H1 (cell line): ENCODE data around the gene CHRNA5. TPM values are rescaled to one million over a fixed set of nuclear protein-coding genes. Genes with fewer than 3 reads are reported as not detected.

Experiments used
- CTCF ChIA-PET: fragments of 300-600 bp; sonication (Branson Sonifier 250); formaldehyde crosslinking; loops from one replicate; lab custom pipeline; 2021; ENCODE audit not compliant: partially characterized antibody; lab: Charles Lee
- POLR2A ChIA-PET: fragments of 300-600 bp; sonication (Branson Sonifier 250); formaldehyde crosslinking; loops from one replicate; lab custom pipeline; 2021; ENCODE audit warnings: inconsistent platforms; ENCODE audit not compliant: partially characterized antibody; lab: Charles Lee
- DNase-seq, 2 experiments: peaks; one replicate each; pipeline versions ENCODE4 v3.0.0 to v3.0.0-alpha.2; 2010 to 2022; ENCODE audit warnings: low spot score in 2 of 2, low read depth in 1 of 2, mixed read lengths in 1 of 2
- FAIRE-seq: peaks from 2 replicates; lab custom pipeline; 2011; peaks lifted over from hg19 to GRCh38; lab: Jason Lieb, UNC
- H2AFZ ChIP-seq: 2 replicates; pipeline ENCODE4 v1.8.1; 2012; ENCODE audit warnings: low read length, inconsistent platforms
- H2AK5ac ChIP-seq: 2 replicates; pipeline ENCODE4 v1.6.1; 2013; ENCODE audit warnings: low read depth, low read length
- H2BK120ac ChIP-seq: replicated peaks from 2 replicates; pipeline ENCODE3; 2013; ENCODE audit warnings: low read depth, low read length, inconsistent platforms
- H2BK12ac ChIP-seq: 2 replicates; pipeline ENCODE4 v1.6.1; 2013; ENCODE audit warnings: low read depth, low read length
- H2BK15ac ChIP-seq: 2 replicates; pipeline ENCODE4 v1.6.1; 2013; ENCODE audit warnings: low read length
- H2BK20ac ChIP-seq: 2 replicates; pipeline ENCODE4 v1.6.1; 2013; ENCODE audit warnings: low read length
- H2BK5ac ChIP-seq: 2 replicates; pipeline ENCODE4 v1.6.1; 2013; ENCODE audit warnings: low read depth, low read length
- H3K14ac ChIP-seq: 2 replicates; pipeline ENCODE4 v1.6.1; 2013; ENCODE audit warnings: inconsistent platforms; ENCODE audit not compliant: insufficient read length
- H3K18ac ChIP-seq: 2 replicates; pipeline ENCODE4 v1.6.1; 2013; ENCODE audit warnings: low read length; ENCODE audit errors: extremely low read depth
- H3K23ac ChIP-seq: 2 replicates; pipeline ENCODE4 v1.6.1; 2013; ENCODE audit warnings: inconsistent platforms; ENCODE audit not compliant: insufficient read length
- H3K23me2 ChIP-seq: 2 replicates; pipeline ENCODE4 v1.6.1; 2013; ENCODE audit warnings: low read depth, low read length
- H3K27ac ChIP-seq: 2 replicates; pipeline ENCODE4 v1.6.1; 2011; ENCODE audit warnings: low read depth, low read length, inconsistent platforms
- H3K27me3 ChIP-seq, 4 experiments: replicated peaks in 1 of 4; 1 replicate in 1 of 4; 2 replicates in 3 of 4; pipeline versions ENCODE4 v1.6.1 to v1.8.1; 2011 to 2013; ENCODE audit warnings: low read length in 3 of 4, mild to moderate bottlenecking in 3 of 4, inconsistent platforms in 2 of 4, mixed read lengths in 2 of 4, moderate library complexity in 1 of 4; ENCODE audit not compliant: control insufficient read depth in 3 of 4, insufficient read depth in 3 of 4; ENCODE audit errors: extremely low read depth in 1 of 4
- H3K36me3 ChIP-seq, 4 experiments: 2 replicates each; pipeline versions ENCODE4 v1.6.1 to v1.8.1; 2011 to 2013; ENCODE audit warnings: mild to moderate bottlenecking in 4 of 4, low read length in 3 of 4, moderate library complexity in 2 of 4, control low read depth in 1 of 4, inconsistent platforms in 1 of 4; ENCODE audit not compliant: insufficient read depth in 4 of 4, control insufficient read depth in 2 of 4
- H3K4ac ChIP-seq: replicated peaks from 2 replicates; pipeline ENCODE3; 2013; ENCODE audit warnings: low read length, low read depth, mixed read lengths, inconsistent platforms; ENCODE audit not compliant: insufficient read length
- H3K4me1 ChIP-seq, 4 experiments: replicated peaks in 1 of 4; 1 replicate in 1 of 4; 2 replicates in 3 of 4; pipeline versions ENCODE4 v1.6.1 to v1.8.1; 2011 to 2013; ENCODE audit warnings: low read length in 3 of 4, inconsistent platforms in 2 of 4, mixed read lengths in 1 of 4; ENCODE audit not compliant: insufficient read depth in 4 of 4, control insufficient read depth in 3 of 4
- H3K4me2 ChIP-seq, 2 experiments: 2 replicates each; pipeline versions ENCODE4 v1.6.1 to v1.8.1; 2011 to 2013; ENCODE audit warnings: low read depth in 2 of 2, low read length in 2 of 2, control low read depth in 1 of 2, inconsistent platforms in 1 of 2, mild to moderate bottlenecking in 1 of 2; ENCODE audit not compliant: insufficient read depth in 1 of 2
- H3K4me3 ChIP-seq, 4 experiments: fragments of 200-600, 300-600 bp in 1 of 4; sonication (generic), shearing (Covaris generic), sonication (Bioruptor Twin) in 1 of 4; 2 replicates each; pipeline versions ENCODE4 v1.5.1 to v1.8.1; 2011 to 2016; ENCODE audit warnings: low read length in 4 of 4, low read depth in 3 of 4, control low read depth in 2 of 4, inconsistent platforms in 2 of 4, mild to moderate bottlenecking in 2 of 4, mixed read lengths in 1 of 4, moderate library complexity in 1 of 4; ENCODE audit not compliant: insufficient read depth in 2 of 4; ENCODE audit errors: extremely low read depth in 1 of 4
- H3K56ac ChIP-seq: replicated peaks from 2 replicates; pipeline ENCODE3; 2013; ENCODE audit warnings: low read depth, mild to moderate bottlenecking, mixed read lengths, low read length, inconsistent platforms; ENCODE audit not compliant: insufficient read length
- H3K79me1 ChIP-seq: 2 replicates; pipeline ENCODE4 v1.6.1; 2013; ENCODE audit warnings: low read depth, low read length, control low read depth
- H3K79me2 ChIP-seq, 2 experiments: 2 replicates each; pipeline versions ENCODE4 v1.6.1 to v1.8.1; 2012 to 2013; ENCODE audit warnings: low read length in 2 of 2, mild to moderate bottlenecking in 2 of 2, inconsistent platforms in 1 of 2; ENCODE audit not compliant: insufficient read depth in 2 of 2, control insufficient read depth in 1 of 2
- H3K9ac ChIP-seq, 4 experiments: replicated peaks in 1 of 4; 1 replicate in 1 of 4; 2 replicates in 3 of 4; pipeline versions ENCODE4 v1.6.1 to v1.8.1; 2011 to 2013; ENCODE audit warnings: low read depth in 3 of 4, low read length in 3 of 4, control low read depth in 2 of 4, mild to moderate bottlenecking in 2 of 4, moderate library complexity in 2 of 4, inconsistent platforms in 1 of 4; ENCODE audit errors: extremely low read depth in 1 of 4
- H3K9me3 ChIP-seq, 2 experiments: 2 replicates each; pipeline versions ENCODE4 v1.6.1 to v1.8.1; 2012 to 2013; ENCODE audit warnings: mild to moderate bottlenecking in 2 of 2, moderate library complexity in 2 of 2, control low read depth in 1 of 2, inconsistent platforms in 1 of 2, low read depth in 1 of 2, low read length in 1 of 2, mixed read lengths in 1 of 2; ENCODE audit not compliant: insufficient read depth in 2 of 2
- H4K20me1 ChIP-seq, 2 experiments: replicated peaks in 1 of 2; 2 replicates each; pipeline versions ENCODE3 to v1.8.1; 2011 to 2013; ENCODE audit warnings: inconsistent platforms in 2 of 2, low read length in 2 of 2, mild to moderate bottlenecking in 1 of 2; ENCODE audit not compliant: insufficient read depth in 2 of 2, control insufficient read depth in 1 of 2
- H4K5ac ChIP-seq: 2 replicates; pipeline ENCODE4 v1.6.1; 2013; ENCODE audit warnings: low read length, low read depth, mixed read lengths, inconsistent platforms; ENCODE audit not compliant: insufficient read length
- H4K8ac ChIP-seq: 2 replicates; pipeline ENCODE4 v1.8.0; 2013; ENCODE audit warnings: mild to moderate bottlenecking, moderate library complexity, low read length, inconsistent platforms; ENCODE audit not compliant: insufficient read depth; ENCODE audit errors: extremely low read depth
- H4K91ac ChIP-seq: replicated peaks from 2 replicates; pipeline ENCODE3; 2013; ENCODE audit warnings: low read length, mixed read lengths, inconsistent platforms; ENCODE audit not compliant: insufficient read length
- ASH2L ChIP-seq: fragments of 200-600, 300-600 bp; sonication (generic); IDR thresholded peaks from one replicate; pipeline ENCODE4 v1.7.1; 2017; ENCODE audit warnings: low read length
- CREB1 ChIP-seq: IDR thresholded peaks from 2 replicates; pipeline ENCODE4 v1.6.1; 2012; ENCODE audit warnings: inconsistent platforms
- EZH2 ChIP-seq: fragments of 200-600 bp; sonication (generic); IDR thresholded peaks from 2 replicates; pipeline ENCODE4 v1.7.1; 2012; ENCODE audit warnings: low read depth, mild to moderate bottlenecking, moderate library complexity, low read length, inconsistent platforms; ENCODE audit not compliant: severe bottlenecking
- HDAC2 ChIP-seq, 2 experiments: fragments of 300-600 bp in 1 of 2; sonication (generic) in 1 of 2; IDR thresholded peaks; 2 replicates each; pipeline ENCODE4 v1.6.1; 2011 to 2012; ENCODE audit warnings: low read depth in 2 of 2, low read length in 2 of 2, mild to moderate bottlenecking in 2 of 2, moderate library complexity in 2 of 2, borderline replicate concordance in 1 of 2, inconsistent platforms in 1 of 2
- POU5F1 ChIP-seq: IDR thresholded peaks from 2 replicates; pipeline ENCODE4 v1.6.1; 2011; ENCODE audit warnings: low read depth, mild to moderate bottlenecking, low read length, moderate library complexity
- RAD21 ChIP-seq, 2 experiments: IDR thresholded peaks in 1 of 2; conservative IDR thresholded peaks in 1 of 2; 2 replicates each; pipeline ENCODE4 v1.6.1; 2011; ENCODE audit warnings: low read depth in 2 of 2, low read length in 2 of 2, improper control_type of control experiment in 1 of 2, inconsistent platforms in 1 of 2, mild to moderate bottlenecking in 1 of 2, moderate library complexity in 1 of 2
- SIX5 ChIP-seq: IDR thresholded peaks from 2 replicates; pipeline ENCODE4 v1.6.1; 2011; ENCODE audit warnings: mild to moderate bottlenecking, low read depth, low read length
- SUZ12 ChIP-seq: fragments of 200-600 bp; sonication (generic); IDR thresholded peaks from 2 replicates; pipeline ENCODE4 v1.6.1; 2012; ENCODE audit warnings: mild to moderate bottlenecking, inconsistent platforms, low read length, moderate library complexity, mixed read lengths
- TAF1 ChIP-seq: IDR thresholded peaks from 2 replicates; pipeline ENCODE4 v1.6.1; 2011; ENCODE audit warnings: mild to moderate bottlenecking, low read depth, low read length
- WGBS, 2 experiments: shearing (Covaris generic) in 1 of 2; methylation state at CpG; one replicate each; pipeline versions ENCODE4 v1.1.6 to v1.1.7; 2013 to 2015; ENCODE audit warnings: low lambda C conversion rate in 2 of 2, mixed read lengths in 2 of 2, inconsistent platforms in 1 of 2, low coverage in 1 of 2, missing lambda C conversion rate in 1 of 2; ENCODE audit not compliant: insufficient replicate concordance in 2 of 2, insufficient coverage in 1 of 2, insufficient read length in 1 of 2; ENCODE audit errors: extremely low coverage in 1 of 2, missing lambda C conversion rate in 1 of 2; 5-methylcytosine and 5-hydroxymethylcytosine counted together
- polyA plus RNA-seq, 7 experiments: library from polyadenylated mRNA; depleted of rRNA in 3 of 7; stranded (reverse) in 5 of 7; unstranded in 2 of 7; fragments of >200 nt in 5 of 7; fragments of 200-250 nt in 2 of 7; gene quantifications; 1 replicate in 5 of 7; 2 replicates in 1 of 7; 4 replicates in 1 of 7; pipeline versions ENCODE4 v1.2.1 to v1.2.3, GENCODE V29; 2011 to 2013; ENCODE audit warnings: missing spikeins in 2 of 7, mixed read lengths in 2 of 7
- total RNA-seq: library from RNA; stranded (reverse); fragmentation: NEBNext Ultra II Directional; extraction: Animal tissue kit (Norgen Biotek cat#: 25700); gene quantifications from 2 replicates; pipeline ENCODE4 v1.2.1, GENCODE V29; 2021
- TF ChIP-seq, protein P1 (sequence below): IDR thresholded peaks from 2 replicates; pipeline ENCODE4 v1.6.1; 2012; ENCODE audit warnings: inconsistent platforms
- TF ChIP-seq, protein P2 (sequence below): IDR thresholded peaks from 2 replicates; pipeline ENCODE4 v1.6.1; 2012; ENCODE audit warnings: inconsistent platforms

The CHRNA5 gene
- total and polyA plus RNA-seq, 2 of the 8 experiments (the other 6 are each of a cell fraction or from before 2014, with no cell fraction given) = 13.5 to 31.4 TPM

DNA sequence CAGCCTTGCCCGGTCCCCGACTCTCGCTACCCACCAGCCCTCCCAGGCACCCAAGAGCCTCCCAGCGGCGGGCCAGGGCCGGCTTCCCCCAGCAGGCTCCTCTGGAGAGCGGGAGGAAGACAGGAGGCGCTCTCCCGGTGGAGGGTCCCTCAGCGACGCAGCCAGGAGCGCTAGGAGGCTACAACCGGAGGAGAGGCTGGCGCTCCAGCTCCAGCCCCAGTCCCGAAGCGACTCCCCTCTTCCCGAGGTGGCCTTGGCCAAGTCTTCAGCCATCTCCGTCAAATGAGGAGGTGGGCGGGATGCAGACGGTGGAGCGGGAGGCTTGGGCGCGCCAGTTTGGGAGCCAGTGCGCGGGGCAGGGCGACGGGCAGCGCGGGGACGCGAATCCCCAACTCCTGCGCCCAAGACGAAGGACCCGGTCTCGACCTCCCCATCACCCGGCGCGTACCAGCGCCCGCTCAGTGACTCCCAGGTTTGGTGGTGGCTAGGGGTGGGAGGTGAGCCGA, 54.8 kb downstream of the CHRNA5 start:
- no peak overlapping the region for H3K4ac ChIP-seq
- no peak overlapping the region for H2AK5ac ChIP-seq
- FAIRE-seq (no peak), DNase-seq (peak; percentile 36 to 83)
- H3K18ac ChIP-seq = peak overlapping the region; percentile 38
- H3K56ac ChIP-seq = no peak overlapping the region
- 2% methylated on average over 37 of the region's 41 CpGs; no CpG with 5 or more reads in 1 of the 2 experiments for WGBS, 2 experiments
- no peaks in the 10 kb centered on the region for H4K20me1 ChIP-seq
- no peaks in the 10 kb centered on the region for H3K79me1 ChIP-seq
- no peak overlapping the region for H2BK12ac ChIP-seq
- H3K14ac ChIP-seq = no peak overlapping the region
- no peak overlapping the region; the same call in 1 of the 2 replicates for H4K8ac ChIP-seq
- peaks cover 14% of the 10 kb centered on the region; the same call in 1 of the 2 replicates for H3K23me2 ChIP-seq
- no peak overlapping the region for H3K27ac ChIP-seq
- peaks cover 0 to 10% (median 2%) of the 10 kb centered on the region in 4 experiments; a peak in 6 of 7 replicates for H3K4me1 ChIP-seq
- H3K4me2 ChIP-seq = peak overlapping the region; percentile 74 to 88
- peak overlapping the region; percentile 30 to 70 (median 56) for H3K4me3 ChIP-seq
- peaks cover 6 to 39% (median 35%) of the 10 kb centered on the region in 4 experiments for H3K27me3 ChIP-seq
- H3K9me3 ChIP-seq = no peaks in the 10 kb centered on the region
- ChIA-PET CTCF (interaction anchor here (0.6 to 7.6 kb wide), 29 partner anchors 10 to 359 kb away, joined by 3 to 81 read pairs (median 6); partner anchors contain the start of genes CHRNA5 and PSMA4), POLR2A (interaction anchor here (1.2 kb wide), 1 partner anchor 191 kb away, joined by 3 read pairs; the partner anchor contains the start of gene ADAMTS7)
- no peak overlapping the region for H4K5ac ChIP-seq
- H2BK15ac ChIP-seq = no peak overlapping the region
- no peaks in the 10 kb centered on the region for H3K79me2 ChIP-seq
- no peaks in the 10 kb centered on the region for H3K36me3 ChIP-seq
- no peak overlapping the region for H2BK120ac ChIP-seq
- H2BK5ac ChIP-seq = no peak overlapping the region
- H3K9ac ChIP-seq = peak overlapping the region in 1 of 4 experiments; percentile 36; a peak in 1 of 7 replicates
- H2BK20ac ChIP-seq = no peak overlapping the region
- peak overlapping the region; percentile 80; the same call in 1 of the 2 replicates for H2AFZ ChIP-seq
- H3K23ac ChIP-seq = no peak overlapping the region
- H4K91ac ChIP-seq = no peak overlapping the region
- peak; percentile 15 to 33; a peak in 1 of 4 replicates for TF ChIP-seq RAD21 (IDR thresholded peaks at IDR 0.05 in 1 of 2, conservative IDR thresholded peaks at IDR 0.05 in 1 of 2; ENCODE audit: low read depth in 2 of 2, low read length in 2 of 2)
- no peak for TF ChIP-seq EZH2
- TF ChIP-seq HDAC2 (IDR thresholded peaks at IDR 0.05; ENCODE audit: borderline replicate concordance in 1 of 2, low read depth in 2 of 2, low read length in 2 of 2) = 0 out of 4 replicates have a peak, but pooled peaks of 1 of the 2 experiments have one; percentile 50
- peak; percentile 45 for TF ChIP-seq ASH2L
- TF ChIP-seq, protein P1, sequence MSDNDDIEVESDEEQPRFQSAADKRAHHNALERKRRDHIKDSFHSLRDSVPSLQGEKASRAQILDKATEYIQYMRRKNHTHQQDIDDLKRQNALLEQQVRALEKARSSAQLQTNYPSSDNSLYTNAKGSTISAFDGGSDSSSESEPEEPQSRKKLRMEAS = peak; percentile 61; the same call in 1 of the 2 replicates
- peak; percentile 48; the same call in 1 of the 2 replicates for TF ChIP-seq CREB1
- TF ChIP-seq SIX5 = no peak
- 0 out of 2 replicates have a peak, but pooled peaks have one; percentile 18 for TF ChIP-seq TAF1
- no peak for TF ChIP-seq POU5F1
- TF ChIP-seq, protein P2, sequence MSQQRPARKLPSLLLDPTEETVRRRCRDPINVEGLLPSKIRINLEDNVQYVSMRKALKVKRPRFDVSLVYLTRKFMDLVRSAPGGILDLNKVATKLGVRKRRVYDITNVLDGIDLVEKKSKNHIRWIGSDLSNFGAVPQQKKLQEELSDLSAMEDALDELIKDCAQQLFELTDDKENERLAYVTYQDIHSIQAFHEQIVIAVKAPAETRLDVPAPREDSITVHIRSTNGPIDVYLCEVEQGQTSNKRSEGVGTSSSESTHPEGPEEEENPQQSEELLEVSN = peak; percentile 83
- TF ChIP-seq SUZ12 = peak; percentile 90
